Thyroid gland (tissue), 4 donors: ENCODE data around the gene PDSS1.

Experiments used
- CTCF ChIP-seq, 6 experiments: fragments of 200-600 bp in 3 of 6; fragments of 450-650 bp in 3 of 6; sonication (generic) in 3 of 6; IDR thresholded peaks; one replicate each; pipeline ENCODE4 v1.5.1; 2016 to 2019; ENCODE audit warnings: antibody characterized with exemption in 6 of 6, mild to moderate bottlenecking in 2 of 6, inconsistent platforms in 1 of 6, moderate library complexity in 1 of 6
- POLR2A ChIP-seq, 2 donors: fragments of 450-650 bp; IDR thresholded peaks; one replicate each; pipeline ENCODE4 v1.6.1; 2017; ENCODE audit warnings: antibody characterized with exemption in 2 of 2, mild to moderate bottlenecking in 2 of 2, moderate library complexity in 1 of 2

- TF ChIP-seq CTCF (IDR thresholded peaks at IDR 0.05) (no peak), POLR2A (IDR thresholded peaks at IDR 0.05) (no peak)
Measured at GRCh38 chr10:26781797-26782196, 84.3 kb downstream of the PDSS1 start.
